Endothelial cell of umbilical vein (primary cell): Measurements from ENCODE around the gene CILP2. TPM values are rescaled to one million over a fixed set of nuclear protein-coding genes. Genes with fewer than 3 reads are reported as not detected.

Experiments
- BruUV-seq: library from RNA; stranded (reverse); fragments of 400-500 nt; replicated peaks from 2 replicates; lab custom pipeline; 2021; lab: Mats Ljungman, UMichigan
- CTCF ChIA-PET: fragments of 300-600, 350-600 bp; sonication (Branson Sonifier 250); formaldehyde crosslinking; loops from one replicate; lab custom pipeline; 2021; ENCODE audit warnings: antibody characterized with exemption, inconsistent platforms; lab: Charles Lee
- POLR2A ChIA-PET: fragments of 300-600, 350-600 bp; sonication (Branson Sonifier 250); formaldehyde crosslinking; loops from one replicate; lab custom pipeline; 2021; ENCODE audit warnings: antibody characterized with exemption, inconsistent platforms; lab: Charles Lee
- DNase-seq: peaks from one replicate; pipeline ENCODE4 v3.0.0-alpha.2; 2011; ENCODE audit warnings: low read depth, low spot score
- FAIRE-seq: peaks from 2 replicates; lab custom pipeline; 2011; peaks lifted over from hg19 to GRCh38; lab: Jason Lieb, UNC
- H2AFZ ChIP-seq: 2 replicates; pipeline ENCODE4 v1.6.0; 2012; ENCODE audit warnings: low read depth, low read length, control low read depth, inconsistent platforms
- H3K27ac ChIP-seq: 2 replicates; pipeline ENCODE4 v1.5.1; 2011; ENCODE audit warnings: low read depth, mild to moderate bottlenecking, control low read depth, low read length, moderate library complexity; ENCODE audit not compliant: insufficient read depth
- H3K27me3 ChIP-seq, 2 experiments: 2 replicates each; pipeline versions ENCODE4 v1.6.0 to v1.6.1; 2011; ENCODE audit warnings: low read length in 2 of 2, mixed read lengths in 1 of 2; ENCODE audit not compliant: control insufficient read depth in 2 of 2, insufficient read depth in 2 of 2
- H3K36me3 ChIP-seq, 2 experiments: 2 replicates in 1 of 2; 3 replicates in 1 of 2; pipeline ENCODE4 v1.5.1; 2011; ENCODE audit warnings: low read length in 2 of 2, mild to moderate bottlenecking in 1 of 2, moderate library complexity in 1 of 2; ENCODE audit not compliant: control insufficient read depth in 2 of 2, insufficient read depth in 2 of 2; ENCODE audit errors: extremely low read depth in 1 of 2
- H3K4me1 ChIP-seq: 3 replicates; pipeline ENCODE4 v1.5.1; 2011; ENCODE audit warnings: mild to moderate bottlenecking, low read length; ENCODE audit not compliant: control insufficient read depth, insufficient read depth; ENCODE audit errors: extremely low read depth
- H3K4me2 ChIP-seq: 2 replicates; pipeline ENCODE4 v1.6.1; 2011; ENCODE audit warnings: low read length, control low read depth, mixed read lengths; ENCODE audit not compliant: insufficient read depth
- H3K4me3 ChIP-seq, 3 experiments: fragments of 200-600 bp in 1 of 3; sonication (generic), shearing (Covaris generic) in 1 of 3; replicated peaks in 1 of 3; 2 replicates each; pipeline ENCODE4 v1.5.1; 2011 to 2016; ENCODE audit warnings: control low read depth in 3 of 3, low read length in 3 of 3, mild to moderate bottlenecking in 2 of 3, inconsistent platforms in 1 of 3, low read depth in 1 of 3, moderate library complexity in 1 of 3; ENCODE audit not compliant: insufficient read depth in 1 of 3
- H3K79me2 ChIP-seq: 2 replicates; pipeline ENCODE4 v1.6.0; 2012; ENCODE audit warnings: low read length, inconsistent platforms; ENCODE audit not compliant: control insufficient read depth, insufficient read depth
- H3K9ac ChIP-seq: replicated peaks from 2 replicates; pipeline ENCODE3; 2011; ENCODE audit warnings: low read length, control low read depth; ENCODE audit not compliant: insufficient read depth; ENCODE audit errors: extremely low read depth
- H3K9me1 ChIP-seq: replicated peaks from 3 replicates; pipeline ENCODE4 v1.6.0; 2011; ENCODE audit warnings: mild to moderate bottlenecking, low read length; ENCODE audit not compliant: control insufficient read depth, insufficient read depth; ENCODE audit errors: extremely low read depth
- H3K9me3 ChIP-seq: replicated peaks from 2 replicates; pipeline ENCODE4 v1.5.1; 2012; ENCODE audit warnings: low read length, inconsistent platforms; ENCODE audit not compliant: control insufficient read depth, insufficient read depth
- H4K20me1 ChIP-seq: replicated peaks from 2 replicates; pipeline ENCODE3; 2011; ENCODE audit warnings: mild to moderate bottlenecking, low read length; ENCODE audit not compliant: control insufficient read depth, insufficient read depth; ENCODE audit errors: extremely low read depth
- CTCF ChIP-seq, 2 donors: IDR thresholded peaks; 1 replicate in 1 of 2; 2 replicates in 1 of 2; pipeline ENCODE4 v1.5.1; 2011; ENCODE audit warnings: low read length in 2 of 2, mild to moderate bottlenecking in 2 of 2, moderate library complexity in 2 of 2, control low read depth in 1 of 2, inconsistent platforms in 1 of 2, low read depth in 1 of 2; ENCODE audit not compliant: insufficient read depth in 1 of 2; ENCODE audit errors: extremely low read depth in 1 of 2
- EZH2 ChIP-seq: IDR thresholded peaks from 2 replicates; pipeline ENCODE4 v1.6.1; 2012; ENCODE audit warnings: borderline replicate concordance, low read depth, mild to moderate bottlenecking, moderate library complexity, low read length, inconsistent platforms; ENCODE audit not compliant: severe bottlenecking
- FOS ChIP-seq: IDR thresholded peaks from 2 replicates; pipeline ENCODE4 v1.6.1; 2011; ENCODE audit warnings: mild to moderate bottlenecking, low read length, moderate library complexity, borderline replicate concordance; ENCODE audit not compliant: insufficient read depth
- GATA2 ChIP-seq: IDR thresholded peaks from 2 replicates; pipeline ENCODE4 v1.7.0; 2011; ENCODE audit warnings: low read depth, mild to moderate bottlenecking, moderate library complexity, mixed read lengths, low read length; ENCODE audit not compliant: insufficient read length, insufficient read depth
- JUN ChIP-seq: IDR thresholded peaks from 2 replicates; pipeline ENCODE4 v1.6.1; 2011; ENCODE audit warnings: borderline replicate concordance, low read depth; ENCODE audit not compliant: insufficient read length, insufficient read depth
- MYC ChIP-seq: IDR thresholded peaks from one replicate; pipeline ENCODE4 v1.6.1; 2011; ENCODE audit warnings: mild to moderate bottlenecking, low read depth, low read length
- POLR2A ChIP-seq: IDR thresholded peaks from 2 replicates; pipeline ENCODE4 v1.6.1; 2012; ENCODE audit warnings: low read depth, mild to moderate bottlenecking, control low read depth, low read length
- POLR2AphosphoS5 ChIP-seq: IDR thresholded peaks from 2 replicates; pipeline ENCODE4 v1.6.1; 2012; ENCODE audit warnings: low read depth, mild to moderate bottlenecking, control low read depth, low read length, moderate library complexity; ENCODE audit not compliant: insufficient read depth
- dilution Hi-C: fragments of 300-500 bp; cut with MboI; formaldehyde crosslinking; loops from one replicate; pipeline ENCODE4 v1.15.0; 2019; ENCODE audit warnings: low sequenced_read_pairs; ENCODE audit not compliant: extremely low pct_ligation_motif_present
- intact Hi-C: fragments of 100-400 bp; cut with micrococcal nuclease; formaldehyde crosslinking; loops from one replicate; pipeline ENCODE4 v1.10.0; 2022
- polyA plus RNA-seq, 4 experiments: library from polyadenylated mRNA; depleted of rRNA in 3 of 4; stranded (reverse) in 3 of 4; unstranded in 1 of 4; fragments of >200 nt; gene quantifications; 2 replicates each; pipeline versions ENCODE4 v1.2.1 to v1.2.3, GENCODE V29; 2011 to 2012; ENCODE audit warnings: missing spikeins in 1 of 4
- total RNA-seq: library from RNA; stranded (reverse); gene quantifications from 2 replicates; pipeline ENCODE4 v1.2.3, GENCODE V29; 2021
- TF ChIP-seq, protein P1 (sequence below): IDR thresholded peaks from 2 replicates; pipeline ENCODE4 v1.6.1; 2011; ENCODE audit not compliant: insufficient read depth, insufficient read length

The CILP2 gene
- total and polyA plus RNA-seq, 2 donors (not counting 3 experiments of a cell fraction or from before 2014, with no cell fraction given) = 0.01 TPM; not detected in 1

DNA sequence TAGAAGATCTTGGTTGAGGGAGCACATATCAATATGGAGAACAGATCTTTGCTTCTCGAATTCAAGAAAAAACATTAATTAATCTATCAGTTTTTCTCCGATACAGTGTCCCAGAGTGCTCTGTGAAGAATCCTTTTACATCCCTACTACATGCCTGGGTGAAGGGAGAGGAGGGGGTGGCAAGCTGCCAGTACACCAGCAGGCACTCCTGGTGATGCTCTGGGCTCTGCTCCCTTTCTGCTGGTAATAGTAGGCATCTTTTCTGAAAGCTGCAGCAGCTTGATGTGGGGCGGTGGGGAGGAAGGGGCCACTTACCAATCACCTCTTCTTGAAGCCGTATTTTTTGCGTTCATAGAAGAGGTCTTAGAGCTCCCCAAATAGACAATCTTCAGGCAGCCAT is 49.7 kb downstream of the CILP2 start:
- Histone ChIP-seq H3K4me2 (no peak overlapping the region), H3K9ac (no peak overlapping the region), H3K27me3 (no peaks in the 10 kb centered on the region), H3K4me1 (no peaks in the 10 kb centered on the region), H3K9me3 (no peaks in the 10 kb centered on the region), H3K36me3 (no peaks in the 10 kb centered on the region), H4K20me1 (no peaks in the 10 kb centered on the region), H3K27ac (no peak overlapping the region), H2AFZ (no peak overlapping the region), H3K79me2 (no peaks in the 10 kb centered on the region), H3K9me1 (no peaks in the 10 kb centered on the region), H3K4me3 (no peak overlapping the region)
- DNase-seq = no peak
- intact Hi-C loops (no loop called here), dilution Hi-C loops (no loop called here)
- POLR2A ChIA-PET = no interaction called here
- CTCF ChIA-PET = no interaction called here
- BruUV-seq = no TSS peak
- TF ChIP-seq, protein P1, sequence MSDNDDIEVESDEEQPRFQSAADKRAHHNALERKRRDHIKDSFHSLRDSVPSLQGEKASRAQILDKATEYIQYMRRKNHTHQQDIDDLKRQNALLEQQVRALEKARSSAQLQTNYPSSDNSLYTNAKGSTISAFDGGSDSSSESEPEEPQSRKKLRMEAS = no peak
- TF ChIP-seq JUN = no peak
- TF ChIP-seq CTCF (IDR thresholded peaks at IDR 0.05; ENCODE audit: extremely low read depth in 1 of 2, insufficient read depth in 1 of 2, low read depth in 1 of 2, low read length in 2 of 2) = no peak
- no peak for TF ChIP-seq POLR2AphosphoS5
- no peak for TF ChIP-seq MYC
- no peak for TF ChIP-seq EZH2
- no peak for TF ChIP-seq GATA2
- TF ChIP-seq FOS = no peak
- no peak for TF ChIP-seq POLR2A
- FAIRE-seq = no peak
